K562 (cell line): ENCODE results near the gene RPN1. TPM values are rescaled to one million over a fixed set of nuclear protein-coding genes. Genes with fewer than 3 reads are reported as not detected.

Experiments used
- ARNT ChIP-seq, 2 experiments: fragments of 450-650 bp; IDR thresholded peaks; 2 replicates each; pipeline ENCODE4 v1.6.1; 2016; ENCODE audit warnings: mild to moderate bottlenecking in 1 of 2
- CBFB ChIP-seq: sonication (generic); formaldehyde crosslinking; IDR thresholded peaks from 2 replicates; pipeline ENCODE4 v1.4.0; 2020; ENCODE audit warnings: mild to moderate bottlenecking, missing genetic modification reagents
- CEBPG ChIP-seq, 3 experiments: fragments of 200-800 bp in 1 of 3; sonication (Bioruptor generic) in 1 of 3; sonication (generic) in 1 of 3; formaldehyde crosslinking in 1 of 3; IDR thresholded peaks in 2 of 3; conservative IDR thresholded peaks in 1 of 3; 2 replicates each; pipeline versions ENCODE4 v1.6.1 to v1.8.0; 2016 to 2022; ENCODE audit warnings: missing compliant biosample characterization in 2 of 3, missing genetic modification characterization in 2 of 3, mild to moderate bottlenecking in 1 of 3, missing genetic modification reagents in 1 of 3
- CREBBP ChIP-seq: IDR thresholded peaks from one replicate; pipeline ENCODE4 v1.6.1; 2012; ENCODE audit warnings: low read depth, mild to moderate bottlenecking, control low read depth, inconsistent platforms, low read length
- FOS ChIP-seq: IDR thresholded peaks from 3 replicates; pipeline ENCODE4 v1.6.1; 2011; ENCODE audit not compliant: insufficient read length; ENCODE audit errors: extremely low read depth
- KLF16 ChIP-seq: IDR thresholded peaks from 2 replicates; pipeline ENCODE4 v1.6.1; 2016; ENCODE audit warnings: antibody characterized with exemption
- MED1 ChIP-seq: sonication (generic); formaldehyde crosslinking; IDR thresholded peaks from 2 replicates; pipeline ENCODE4 v1.8.1; 2023; ENCODE audit warnings: missing genetic modification reagents, borderline replicate concordance
- MITF ChIP-seq: IDR thresholded peaks from 2 replicates; pipeline ENCODE4 v1.6.1; 2014; ENCODE audit warnings: antibody characterized with exemption
- MTA2 ChIP-seq: fragments of 450-650 bp; IDR thresholded peaks from 2 replicates; pipeline ENCODE4 v1.6.1; 2016; ENCODE audit warnings: low read depth
- NR2C1 ChIP-seq, 2 experiments: fragments of 450-650 bp; IDR thresholded peaks; 2 replicates each; pipeline ENCODE4 v1.6.1; 2017; ENCODE audit warnings: mild to moderate bottlenecking in 2 of 2, antibody characterized with exemption in 1 of 2, inconsistent platforms in 1 of 2, missing compliant biosample characterization in 1 of 2, missing genetic modification characterization in 1 of 2
- NR2F6 ChIP-seq: fragments of 450-650 bp; formaldehyde crosslinking; IDR thresholded peaks from 2 replicates; pipeline ENCODE4 v1.4.0; 2020; ENCODE audit warnings: mild to moderate bottlenecking
- POLR3A ChIP-seq: IDR thresholded peaks from 2 replicates; pipeline ENCODE4 v1.6.1; 2011; ENCODE audit warnings: borderline replicate concordance, mild to moderate bottlenecking, moderate library complexity; ENCODE audit not compliant: insufficient read length, insufficient read depth; ENCODE audit errors: extremely low read depth
- TAF15 ChIP-seq: fragments of 200-400 bp; formaldehyde crosslinking; IDR thresholded peaks from 2 replicates; pipeline ENCODE4 v1.6.1; 2017; ENCODE audit warnings: mild to moderate bottlenecking, low read depth, low read length, moderate library complexity
- TCF3 ChIP-seq: sonication (generic); formaldehyde crosslinking; IDR thresholded peaks from 2 replicates; pipeline ENCODE4 v1.4.0; 2020; ENCODE audit warnings: mild to moderate bottlenecking, missing genetic modification reagents
- ZBTB11 ChIP-seq, 3 experiments: fragments of 200-800 bp in 1 of 3; fragments of 250-450 bp in 1 of 3; fragments of 450-650 bp in 1 of 3; sonication (Bioruptor Pico) in 1 of 3; sonication (Bioruptor generic) in 1 of 3; formaldehyde crosslinking in 1 of 3; IDR thresholded peaks; 2 replicates each; pipeline versions ENCODE4 v1.6.1 to v1.8.0; 2016 to 2022; ENCODE audit warnings: mild to moderate bottlenecking in 2 of 3, missing genetic modification characterization in 2 of 3, missing compliant biosample characterization in 1 of 3, moderate library complexity in 1 of 3
- ZBTB12 ChIP-seq: fragments of 250-450 bp; sonication (Bioruptor Pico); IDR thresholded peaks from 2 replicates; pipeline ENCODE4 v1.4.0; 2020
- ZFP36 ChIP-seq: fragments of 150-350 bp; IDR thresholded peaks from 2 replicates; pipeline ENCODE4 v1.6.1; 2018; ENCODE audit warnings: low read length, low read depth; ENCODE audit not compliant: partially characterized antibody
- ZMIZ1 ChIP-seq, 2 experiments: fragments of 150-350 bp in 1 of 2; IDR thresholded peaks; 2 replicates each; pipeline ENCODE4 v1.6.1; 2012 to 2016; ENCODE audit warnings: low read depth in 2 of 2, low read length in 2 of 2, mild to moderate bottlenecking in 1 of 2, moderate library complexity in 1 of 2
- ZNF785 ChIP-seq: fragments of 250-450 bp; sonication (Bioruptor Pico); IDR thresholded peaks from 2 replicates; pipeline ENCODE4 v1.4.0; 2020; ENCODE audit warnings: mild to moderate bottlenecking
- polyA plus RNA-seq, 8 experiments: library from polyadenylated mRNA; depleted of rRNA in 4 of 8; stranded (reverse) in 5 of 8; unstranded in 3 of 8; fragments of >200 nt; fragmentation: Nextera tagmentation in 2 of 8; fragmentation: Illumina TruSeq in 1 of 8; extraction: Ambion mirVana in 2 of 8; extraction: Trizol in 1 of 8; gene quantifications; 2 replicates each; pipeline versions ENCODE4 v1.2.1 to v1.2.3, GENCODE V29; 2011 to 2014; ENCODE audit warnings: inconsistent platforms in 1 of 8, missing spikeins in 1 of 8
- total RNA-seq, 7 experiments: library from RNA; depleted of rRNA in 6 of 7; stranded (reverse); fragments of >200 nt in 6 of 7; fragmentation: Illumina TruSeq in 2 of 7; extraction: Trizol in 2 of 7; gene quantifications; 2 replicates each; pipeline versions ENCODE4 v1.2.1 to v1.2.3, GENCODE V29; 2011 to 2021; ENCODE audit warnings: low replicate concordance in 1 of 7

The RPN1 gene
- total and polyA plus RNA-seq, 9 of the 15 experiments (the other 6 are each of a cell fraction or from before 2014, with no cell fraction given) = 39.5 to 300 (median 148) TPM

GRCh38 chr3:128573707-128574162 lies 76.9 kb downstream of the RPN1 start (continued):
- TF ChIP-seq ZMIZ1 (IDR thresholded peaks at IDR 0.05; ENCODE audit: low read depth in 2 of 2, low read length in 2 of 2) = no peak
- TF ChIP-seq TAF15 = no peak
- TF ChIP-seq NR2C1 (IDR thresholded peaks at IDR 0.05) = no peak
- no peak for TF ChIP-seq NR2C1 (tag; IDR thresholded peaks at IDR 0.05)
- no peak for TF ChIP-seq KLF16
- no peak for TF ChIP-seq MTA2
- TF ChIP-seq CBFB (CRISPR knock-in tag) = no peak
- TF ChIP-seq ZNF785 (CRISPR knock-in tag) = no peak
- TF ChIP-seq MED1 (CRISPR knock-in tag) = no peak
- peak; percentile 16; the same call in 1 of the 2 replicates for TF ChIP-seq MITF
- TF ChIP-seq CREBBP = no peak
- no peak for TF ChIP-seq CEBPG (CRISPR knock-in tag; IDR thresholded peaks at IDR 0.05)
- TF ChIP-seq CEBPG (tag; conservative IDR thresholded peaks at IDR 0.05 in 1 of 2, IDR thresholded peaks at IDR 0.05 in 1 of 2) = no peak
- no peak for TF ChIP-seq POLR3A
- TF ChIP-seq NR2F6 = no peak
- TF ChIP-seq ZBTB11 (CRISPR knock-in tag; IDR thresholded peaks at IDR 0.05) = no peak
- TF ChIP-seq TCF3 (CRISPR knock-in tag) = peak; percentile 71
- TF ChIP-seq ZBTB12 (CRISPR knock-in tag) = no peak
- TF ChIP-seq ARNT (IDR thresholded peaks at IDR 0.05) = no peak
- TF ChIP-seq ZFP36 = no peak
- no peak for TF ChIP-seq FOS
